Gastrocnemius medialis (tissue), 4 donors: ENCODE results near the gene ARHGAP6.

Source experiments
- POLR2A ChIP-seq, 2 donors: fragments of 450-650 bp; IDR thresholded peaks; one replicate each; pipeline ENCODE4 v1.6.1; 2017; ENCODE audit warnings: antibody characterized with exemption in 2 of 2, mild to moderate bottlenecking in 2 of 2, moderate library complexity in 2 of 2
- TF ChIP-seq, protein P1 (sequence below), 5 experiments: fragments of 450-650 bp in 3 of 5; fragments of 200-600 bp in 2 of 5; sonication (generic) in 2 of 5; IDR thresholded peaks in 4 of 5; conservative IDR thresholded peaks in 1 of 5; 1 replicate in 4 of 5; 2 replicates in 1 of 5; pipeline ENCODE4 v1.5.1; 2016 to 2019; ENCODE audit warnings: antibody characterized with exemption in 5 of 5, mild to moderate bottlenecking in 3 of 5, moderate library complexity in 3 of 5

DNA sequence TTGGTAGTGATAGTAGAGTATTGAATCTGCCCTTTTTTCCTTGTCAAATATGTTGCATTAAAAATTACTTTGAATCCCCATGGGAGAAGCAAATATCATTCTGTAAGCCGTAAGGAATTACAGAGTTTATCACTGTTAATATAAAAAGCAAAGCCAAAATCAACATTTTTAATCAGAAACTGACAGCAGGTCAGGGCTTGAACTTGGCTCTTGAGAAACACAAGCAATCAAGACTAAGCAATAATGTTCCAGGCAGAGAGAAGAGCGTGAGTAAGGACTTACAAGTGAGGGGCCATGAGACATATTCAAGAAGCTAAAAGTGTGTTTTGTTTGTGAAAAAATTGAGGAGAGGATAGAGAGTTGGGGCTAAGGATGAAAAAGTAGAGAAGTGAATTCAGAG is 68.2 kb downstream of the ARHGAP6 start:
- TF ChIP-seq POLR2A (IDR thresholded peaks at IDR 0.05), result no peak
- TF ChIP-seq, protein P1, sequence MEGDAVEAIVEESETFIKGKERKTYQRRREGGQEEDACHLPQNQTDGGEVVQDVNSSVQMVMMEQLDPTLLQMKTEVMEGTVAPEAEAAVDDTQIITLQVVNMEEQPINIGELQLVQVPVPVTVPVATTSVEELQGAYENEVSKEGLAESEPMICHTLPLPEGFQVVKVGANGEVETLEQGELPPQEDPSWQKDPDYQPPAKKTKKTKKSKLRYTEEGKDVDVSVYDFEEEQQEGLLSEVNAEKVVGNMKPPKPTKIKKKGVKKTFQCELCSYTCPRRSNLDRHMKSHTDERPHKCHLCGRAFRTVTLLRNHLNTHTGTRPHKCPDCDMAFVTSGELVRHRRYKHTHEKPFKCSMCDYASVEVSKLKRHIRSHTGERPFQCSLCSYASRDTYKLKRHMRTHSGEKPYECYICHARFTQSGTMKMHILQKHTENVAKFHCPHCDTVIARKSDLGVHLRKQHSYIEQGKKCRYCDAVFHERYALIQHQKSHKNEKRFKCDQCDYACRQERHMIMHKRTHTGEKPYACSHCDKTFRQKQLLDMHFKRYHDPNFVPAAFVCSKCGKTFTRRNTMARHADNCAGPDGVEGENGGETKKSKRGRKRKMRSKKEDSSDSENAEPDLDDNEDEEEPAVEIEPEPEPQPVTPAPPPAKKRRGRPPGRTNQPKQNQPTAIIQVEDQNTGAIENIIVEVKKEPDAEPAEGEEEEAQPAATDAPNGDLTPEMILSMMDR (IDR thresholded peaks at IDR 0.05 in 4 of 5, conservative IDR thresholded peaks at IDR 0.05 in 1 of 5), result no peak
